C1 segment of cervical spinal cord (tissue), 14 donors: Measurements from ENCODE around the gene PCDHGA7.
A peak's percentile ranks its signal among the peaks of the same experiment; 100 is the strongest.
"Not testable (repeated sequence)": the region's sequence is repeated elsewhere in the genome, so short reads cannot be mapped to it uniquely, and the experiment has no call there.

Experiments
- DNase-seq, 14 donors: peaks; one replicate each; lab custom pipeline; 2025; lab: John Stamatoyannopoulos, UW

PCDHGA7 gene

GRCh38 chr5:141366016-141366896, 16.3 kb upstream of the PCDHGA7 start:
- DNase-seq, result no peak

GRCh38 chr5:141369994-141370848, 12.3 kb upstream of the PCDHGA7 start, which contains the start of gene PCDHGB3:
Gene PCDHGB3 (plus strand): TSS chr5:141370242. CDS start chr5:141370395, 153 bp downstream.
- no peak for DNase-seq

- DNase-seq, result no peak
These were observed 10.7 kb upstream of the PCDHGA7 start for GRCh38 chr5:141371572-141372475.

- DNase-seq, result no peak
These were observed 8.7 kb upstream of the PCDHGA7 start, which contains the start of gene PCDHGA6 for GRCh38 chr5:141373673-141374317. Gene PCDHGA6 (plus strand): TSS chr5:141373891. CDS start chr5:141374084, 193 bp downstream.

- no peak for DNase-seq
These were observed 7.9 kb upstream of the PCDHGA7 start for GRCh38 chr5:141374627-141375026.

GRCh38 chr5:141375444-141376155, 6.9 kb upstream of the PCDHGA7 start:
- DNase-seq, result not testable (repeated sequence)

- DNase-seq, result no peak
These were observed 803 bp downstream of the PCDHGA7 start for GRCh38 chr5:141383345-141383744.

- no peak for DNase-seq
These were observed 2.1 kb downstream of the PCDHGA7 start for GRCh38 chr5:141384471-141385267.

- not testable (repeated sequence) for DNase-seq
These were observed 5.2 kb downstream of the PCDHGA7 start, which contains the start of gene PCDHGB4 for GRCh38 chr5:141387557-141388311. Gene PCDHGB4 (plus strand): TSS chr5:141387698. CDS start chr5:141387885, 187 bp downstream.

GRCh38 chr5:141388661-141389060, 6.1 kb downstream of the PCDHGA7 start:
- DNase-seq, result no peak

GRCh38 chr5:141389153-141390042, 6.9 kb downstream of the PCDHGA7 start:
- DNase-seq, result no peak

GRCh38 chr5:141392429-141393198, 10.1 kb downstream of the PCDHGA7 start, which contains the start of gene PCDHGA8:
Gene PCDHGA8 (plus strand): TSS chr5:141392633. CDS start chr5:141392814, 181 bp downstream.
- DNase-seq, result no peak

GRCh38 chr5:141393267-141393666, 10.7 kb downstream of the PCDHGA7 start:
- DNase-seq, result no peak

GRCh38 chr5:141394401-141395187, 12.1 kb downstream of the PCDHGA7 start:
- DNase-seq, result not testable (repeated sequence)

GRCh38 chr5:141397756-141398551, 15.4 kb downstream of the PCDHGA7 start, which contains the start of gene PCDHGB5:
Gene PCDHGB5 (plus strand): TSS chr5:141397947. CDS start chr5:141398128, 181 bp downstream.
- peak in 1 of 14 donors; percentile 17 for DNase-seq
